Measurements from ENCODE around the gene CHST3. TPM values are rescaled to one million over a fixed set of nuclear protein-coding genes. Genes with fewer than 3 reads are reported as not detected.

CHST3 gene, protein sequence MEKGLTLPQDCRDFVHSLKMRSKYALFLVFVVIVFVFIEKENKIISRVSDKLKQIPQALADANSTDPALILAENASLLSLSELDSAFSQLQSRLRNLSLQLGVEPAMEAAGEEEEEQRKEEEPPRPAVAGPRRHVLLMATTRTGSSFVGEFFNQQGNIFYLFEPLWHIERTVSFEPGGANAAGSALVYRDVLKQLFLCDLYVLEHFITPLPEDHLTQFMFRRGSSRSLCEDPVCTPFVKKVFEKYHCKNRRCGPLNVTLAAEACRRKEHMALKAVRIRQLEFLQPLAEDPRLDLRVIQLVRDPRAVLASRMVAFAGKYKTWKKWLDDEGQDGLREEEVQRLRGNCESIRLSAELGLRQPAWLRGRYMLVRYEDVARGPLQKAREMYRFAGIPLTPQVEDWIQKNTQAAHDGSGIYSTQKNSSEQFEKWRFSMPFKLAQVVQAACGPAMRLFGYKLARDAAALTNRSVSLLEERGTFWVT
- total RNA-seq: 16.1 and 21.8 TPM in 2 replicates

DNA sequence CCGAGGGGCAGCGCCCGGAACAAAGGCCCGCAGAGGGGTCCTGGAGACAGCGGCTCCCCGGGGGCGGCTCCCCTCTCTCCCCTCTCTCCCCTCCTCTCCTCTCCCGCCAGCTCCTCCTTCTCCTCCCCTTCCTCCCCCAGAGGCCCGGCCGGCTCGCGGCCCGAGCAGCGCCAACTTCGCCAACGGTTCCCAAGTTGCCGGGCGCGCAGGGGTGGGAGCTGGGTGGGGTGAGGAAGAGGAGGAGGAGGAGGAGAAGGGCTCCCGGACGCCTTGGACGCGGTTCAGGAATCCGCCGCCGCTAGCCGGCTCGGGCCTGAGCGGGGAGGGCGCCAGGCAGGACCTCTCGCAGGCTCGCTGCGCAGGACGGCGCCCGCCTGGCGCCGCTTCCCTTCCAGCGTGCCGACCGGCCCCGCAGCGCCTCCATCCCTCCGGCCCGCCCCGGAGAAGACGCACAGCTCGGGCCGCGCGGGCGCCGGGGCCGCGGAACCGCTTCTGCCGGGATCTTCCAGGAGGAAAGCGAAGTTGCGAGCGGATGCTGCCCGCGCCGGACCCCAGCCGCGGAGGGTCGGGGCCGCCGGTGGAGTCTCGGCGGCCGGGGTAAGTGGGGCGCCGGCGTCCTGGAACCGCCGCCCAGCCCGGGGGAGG, at the start of gene CHST3:
CHST3 (plus strand) TSS at position 298 of the 645 bp plus-strand sequence. CDS start 41,448 bp downstream, outside the sequence.

Other genes starting within 250 kb of the CHST3 start
- gene C10orf105, start 244.6 kb upstream of the CHST3 start, total RNA-seq: not detected in 2 replicates
- 21.6 and 24.5 TPM in 2 replicates for gene VSIR, start 190.9 kb upstream of the CHST3 start, total RNA-seq
- gene PSAP, start 113.1 kb upstream of the CHST3 start, total RNA-seq: 494 and 534 TPM in 2 replicates
- under 0.01 TPM in 1 of 2 replicates, not detected in the other for gene SPOCK2, start 124.2 kb downstream of the CHST3 start, total RNA-seq

Measured in myometrial cell (primary cell).